ENCODE results near the gene FOXL1.

Gene FOXL1

GRCh38 chr16:86608301-86608747 lies 30.0 kb downstream of the FOXL1 start:
- DNase-seq, result no peak

GRCh38 chr16:86609115-86609514 lies 30.8 kb downstream of the FOXL1 start:
- no peak for DNase-seq

GRCh38 chr16:86609661-86610060 lies 31.3 kb downstream of the FOXL1 start:
- no peak for DNase-seq

GRCh38 chr16:86610779-86611524 lies 32.6 kb downstream of the FOXL1 start:
- no peak for DNase-seq

DNA sequence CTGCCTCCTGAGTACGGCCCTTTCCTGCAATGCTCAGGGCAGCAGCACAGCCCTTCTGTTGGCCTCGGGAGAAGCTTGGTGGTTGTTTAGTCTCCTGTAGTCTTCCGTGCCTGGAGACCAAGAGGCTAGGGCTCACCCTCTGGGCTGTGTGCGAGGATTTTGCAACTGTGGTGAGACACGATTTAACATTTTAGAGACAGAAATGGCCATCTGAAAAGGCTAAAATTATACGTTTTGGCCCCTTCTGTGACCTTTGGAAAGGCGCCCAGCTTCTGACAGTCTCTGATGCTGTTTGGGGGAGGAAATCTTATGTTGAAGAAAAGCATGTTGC lies 33.1 kb downstream of the FOXL1 start:
- DNase-seq, result no peak

DNA sequence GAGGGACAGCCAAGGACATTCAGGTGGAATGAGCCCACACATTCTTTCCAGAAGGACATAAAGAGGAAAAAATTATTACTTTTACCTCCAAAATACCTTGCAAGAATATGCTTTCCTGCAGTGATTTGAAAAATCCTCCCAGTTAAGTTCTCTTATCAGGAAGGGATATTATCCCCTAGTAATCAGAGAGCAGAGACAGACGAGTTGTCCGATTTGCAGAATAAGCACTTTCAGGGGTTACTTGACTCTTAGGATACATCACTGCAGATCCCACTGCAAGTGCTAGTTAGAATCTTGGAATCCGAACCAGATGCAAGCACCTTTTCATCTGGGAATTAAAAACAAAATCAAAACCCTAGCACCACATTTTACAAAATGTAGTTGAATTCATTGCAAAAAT lies 33.6 kb downstream of the FOXL1 start:
- no peak for DNase-seq

GRCh38 chr16:86614699-86615098 lies 36.4 kb downstream of the FOXL1 start:
- no peak for DNase-seq

DNA sequence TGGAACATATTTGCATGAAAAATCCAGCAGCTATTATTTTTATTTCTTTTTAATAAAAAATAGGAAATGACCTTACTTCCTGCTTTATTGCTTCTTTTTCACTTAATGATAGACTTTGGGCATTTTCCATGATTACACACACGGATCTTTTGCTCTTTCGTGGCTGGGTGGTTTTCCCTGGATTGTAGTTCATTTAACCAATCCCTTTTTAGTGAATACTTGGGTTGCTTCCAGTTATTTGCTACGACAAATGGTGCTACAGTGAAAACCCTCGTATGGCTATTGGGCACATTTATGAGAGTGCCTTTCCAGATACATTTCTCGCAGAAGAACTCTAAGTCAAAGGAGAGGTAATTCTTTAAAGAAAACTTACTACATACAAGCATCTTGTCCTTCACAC lies 38.6 kb downstream of the FOXL1 start:
- no peak for DNase-seq

GRCh38 chr16:86618431-86619238 lies 40.3 kb downstream of the FOXL1 start:
- no peak for DNase-seq

- DNase-seq, result no peak
Measured at GRCh38 chr16:86619239-86619794, 41.0 kb downstream of the FOXL1 start.

- no peak for DNase-seq
Measured at GRCh38 chr16:86620184-86620583, 41.8 kb downstream of the FOXL1 start.

DNA sequence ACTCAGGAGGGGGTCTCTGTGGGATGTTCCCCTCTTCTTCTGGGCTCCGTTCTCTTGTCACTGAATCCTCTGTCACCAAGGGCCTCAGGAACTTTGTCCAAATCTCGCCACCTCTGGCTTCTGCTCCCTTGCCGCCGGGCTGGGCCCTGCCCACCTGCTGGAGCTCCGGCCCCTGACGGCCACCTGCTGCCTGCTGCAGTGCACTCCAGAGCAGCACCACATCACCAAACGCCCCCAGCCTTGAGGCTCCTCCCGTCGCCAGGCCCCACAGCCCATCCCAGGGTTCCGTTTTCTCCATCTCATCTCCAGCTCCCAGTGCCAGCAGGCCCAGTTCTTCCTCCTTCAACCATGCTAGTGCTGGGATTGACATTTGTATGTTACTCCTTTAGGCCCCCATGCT lies 43.6 kb downstream of the FOXL1 start:
- no peak for DNase-seq

DNA sequence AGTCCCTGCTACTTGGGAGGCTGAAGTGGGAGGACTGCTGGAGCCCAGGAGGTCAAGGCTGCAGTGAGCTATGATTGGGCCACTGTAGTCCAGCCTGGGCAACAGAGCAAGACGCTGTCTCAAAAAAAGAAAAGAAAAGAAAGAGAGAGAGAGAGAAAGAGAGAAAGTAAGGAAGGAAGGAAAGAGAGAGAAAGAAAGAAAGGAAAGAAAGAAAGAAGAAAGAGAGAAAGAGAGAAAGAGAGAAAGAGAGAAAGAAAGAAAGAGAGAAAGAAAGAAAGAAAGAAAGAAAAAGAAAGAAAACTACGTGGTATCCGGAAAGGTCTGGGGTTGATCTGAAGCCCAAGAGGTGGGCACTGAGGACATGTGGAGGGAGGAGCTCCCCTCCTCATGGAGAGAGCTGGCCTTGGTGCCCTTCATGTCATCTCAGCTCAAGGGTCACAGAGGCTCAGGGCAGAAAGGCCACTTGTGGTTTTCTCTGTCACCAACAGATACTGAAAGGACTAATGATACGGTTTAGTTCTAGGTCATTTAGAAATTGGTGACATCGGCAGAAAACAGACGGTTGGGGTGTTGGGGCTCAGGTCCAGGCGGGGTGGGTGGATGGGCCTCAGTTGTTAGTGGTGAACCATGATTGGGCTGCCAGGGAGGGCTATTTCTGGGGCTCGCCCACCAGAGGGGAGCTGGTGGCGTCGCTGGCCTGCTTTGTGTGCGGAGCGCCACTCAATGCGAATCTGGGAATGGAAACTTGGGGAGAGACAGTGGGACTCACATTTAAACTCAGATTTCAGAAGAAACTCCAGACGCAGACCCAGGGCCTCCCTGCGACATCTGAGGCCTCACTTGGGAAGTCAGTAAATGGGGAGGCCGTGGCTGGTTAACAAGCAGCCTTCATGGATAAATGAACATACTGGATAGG lies 44.6 kb downstream of the FOXL1 start:
- DNase-seq, result no peak

- no peak for DNase-seq
Measured at GRCh38 chr16:86625029-86625428, 46.7 kb downstream of the FOXL1 start.

GRCh38 chr16:86625821-86626220 lies 47.5 kb downstream of the FOXL1 start:
- no peak for DNase-seq

DNA sequence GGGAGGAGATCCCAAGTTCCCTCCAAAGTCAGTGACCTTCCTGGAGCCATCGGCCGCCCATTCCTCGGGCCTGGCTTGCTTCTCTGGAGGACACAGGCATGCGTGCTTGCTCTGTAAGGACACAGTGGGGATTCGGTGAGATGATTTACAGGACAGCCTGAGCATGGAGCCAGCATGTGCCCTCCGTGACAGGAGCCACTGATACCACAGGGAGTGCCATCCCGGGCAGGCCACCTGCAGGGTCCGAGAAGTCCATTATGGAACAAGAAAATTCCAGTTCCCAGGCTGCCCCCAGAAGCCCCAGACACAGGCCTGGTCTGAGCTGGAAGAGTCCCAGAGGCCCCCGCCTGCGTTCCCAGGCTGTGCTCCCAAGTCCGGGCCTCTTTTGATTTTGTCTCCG lies 47.9 kb downstream of the FOXL1 start:
- no peak for DNase-seq

DNA sequence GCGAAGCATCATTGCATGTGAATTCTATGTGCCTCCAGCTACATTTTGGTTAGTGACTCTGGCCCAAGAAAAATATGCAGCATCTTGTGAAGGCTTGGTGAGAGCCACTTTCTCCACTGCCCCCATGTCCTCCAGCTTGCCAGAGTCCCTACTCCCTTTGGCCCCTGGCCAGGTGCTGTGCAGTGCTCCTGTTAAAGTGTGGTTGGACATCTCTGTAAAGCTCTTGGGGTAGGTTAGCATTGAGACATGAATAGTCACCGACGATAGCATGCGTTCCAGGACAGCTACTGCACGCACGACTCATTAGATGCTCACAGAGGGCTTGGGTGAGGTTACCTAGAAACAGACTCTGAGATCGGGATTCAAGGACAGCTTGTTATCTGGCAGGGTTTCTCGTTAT lies 48.6 kb downstream of the FOXL1 start:
- no peak for DNase-seq

DNA sequence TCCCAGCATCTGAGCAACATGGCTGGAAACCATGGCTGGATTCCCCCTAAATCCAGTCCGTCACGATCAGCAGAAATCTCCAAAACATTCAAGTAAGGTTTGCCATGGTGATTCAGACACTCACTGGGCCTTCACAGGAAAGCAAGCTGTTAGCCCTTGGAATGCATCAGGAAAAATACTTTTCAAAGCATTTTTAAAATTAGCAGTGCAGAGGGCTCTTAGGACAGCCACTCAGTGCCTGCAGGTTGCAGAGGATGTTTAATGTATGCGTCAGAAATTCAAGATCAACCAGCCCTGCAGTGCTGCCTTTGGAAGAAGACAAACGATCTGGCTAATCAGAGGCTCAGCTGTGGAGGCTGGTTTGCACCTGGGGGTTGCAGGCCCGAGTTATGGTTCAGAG lies 50.3 kb downstream of the FOXL1 start:
- DNase-seq, result no peak

DNA sequence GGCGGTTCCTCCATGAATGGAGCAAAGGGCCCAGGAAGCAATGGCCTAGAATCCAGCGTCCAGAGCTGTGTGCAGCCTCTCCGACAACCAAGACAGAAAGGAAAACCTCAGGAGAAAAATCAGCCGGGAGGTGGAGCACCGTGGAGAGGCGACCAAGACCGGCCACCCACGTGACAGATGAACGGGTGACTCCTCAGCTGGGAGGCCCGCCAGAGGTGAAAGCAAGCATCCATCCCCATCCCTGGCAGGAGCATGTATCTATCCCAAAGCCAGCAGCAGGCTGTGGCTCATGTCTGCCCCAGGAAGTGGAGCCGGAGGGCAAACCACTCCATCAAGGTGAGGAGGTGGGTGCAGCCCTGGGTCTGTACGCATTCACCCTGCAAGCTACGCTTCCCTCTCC lies 52.1 kb downstream of the FOXL1 start:
- no peak for DNase-seq

DNA sequence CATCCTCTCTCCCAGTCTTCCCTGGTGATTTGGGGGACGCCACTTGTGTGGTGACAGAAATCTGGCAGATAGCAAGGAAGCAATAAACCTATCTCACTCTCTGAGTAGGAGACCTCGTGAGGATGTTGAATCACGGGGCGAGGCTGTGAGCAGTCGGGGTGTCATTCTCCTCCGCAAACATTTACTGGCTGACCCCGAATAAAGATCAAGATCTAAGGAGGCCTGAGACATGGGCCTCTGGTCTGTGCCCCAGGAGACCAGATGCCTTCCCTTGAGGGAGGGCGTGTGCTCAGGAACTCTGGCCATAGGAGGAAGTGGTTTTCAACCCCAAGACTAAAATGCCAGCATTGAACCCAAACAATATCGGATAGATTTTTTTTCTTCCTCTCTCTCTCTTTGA lies 53.1 kb downstream of the FOXL1 start:
- no peak for DNase-seq

All from NCI-H1092 treated with DMSO at 0.1 percent for 48 hours (cell line).